Erythroblast (primary cell): ENCODE results near the gene LIN52.

Experiments used
- DNase-seq, 2 experiments: peaks; one replicate each; lab custom pipeline; 2025; lab: John Stamatoyannopoulos, UW
- GATA1 ChIP-seq: IDR thresholded peaks from 2 replicates; pipeline ENCODE4 v1.6.1; 2011; ENCODE audit warnings: low read depth, mild to moderate bottlenecking, control low read depth, low read length, moderate library complexity
- POLR2A ChIP-seq: IDR thresholded peaks from 2 replicates; pipeline ENCODE4 v1.6.1; 2011; ENCODE audit warnings: mild to moderate bottlenecking, low read length

The LIN52 gene

GRCh38 chr14:74213907-74214803, 129.4 kb downstream of the LIN52 start:
- no peak for TF ChIP-seq GATA1
- TF ChIP-seq POLR2A = no peak
- no peak for DNase-seq

- DNase-seq = no peak
- TF ChIP-seq POLR2A (no peak), GATA1 (no peak)
Measured at GRCh38 chr14:74216671-74217070, 131.9 kb downstream of the LIN52 start.

- TF ChIP-seq POLR2A (no peak), GATA1 (no peak)
- DNase-seq = peak; percentile 69 to 79
Measured at GRCh38 chr14:74217672-74218448, 133.1 kb downstream of the LIN52 start.

GRCh38 chr14:74218462-74218861, 133.7 kb downstream of the LIN52 start:
- no peak for TF ChIP-seq POLR2A
- no peak for TF ChIP-seq GATA1
- DNase-seq = no peak

- no peak for TF ChIP-seq GATA1
- TF ChIP-seq POLR2A = no peak
- DNase-seq = no peak
Measured at GRCh38 chr14:74219277-74220205, 134.8 kb downstream of the LIN52 start.

GRCh38 chr14:74220991-74221390, 136.2 kb downstream of the LIN52 start:
- TF ChIP-seq GATA1 (no peak), POLR2A (no peak)
- no peak for DNase-seq

GRCh38 chr14:74221741-74222140, 137.0 kb downstream of the LIN52 start:
- DNase-seq = no peak
- TF ChIP-seq POLR2A (no peak), GATA1 (no peak)

GRCh38 chr14:74223016-74223415, 138.3 kb downstream of the LIN52 start:
- no peak for DNase-seq
- TF ChIP-seq GATA1 (no peak), POLR2A (no peak)

GRCh38 chr14:74231784-74232183, 147.0 kb downstream of the LIN52 start:
- no peak for DNase-seq
- TF ChIP-seq POLR2A (no peak), GATA1 (no peak)

GRCh38 chr14:74235017-74235416, 150.3 kb downstream of the LIN52 start:
- no peak for TF ChIP-seq GATA1
- no peak for TF ChIP-seq POLR2A
- DNase-seq = no peak

GRCh38 chr14:74237441-74237840, 152.7 kb downstream of the LIN52 start:
- no peak for TF ChIP-seq POLR2A
- no peak for TF ChIP-seq GATA1
- peak in 1 of 2 experiments; percentile 23 for DNase-seq

GRCh38 chr14:74238974-74239847, 154.5 kb downstream of the LIN52 start, which contains the start of gene VSX2:
VSX2 (plus strand) TSS chr14:74239449; CDS start chr14:74239562, 113 bp downstream.
- DNase-seq = no peak
- TF ChIP-seq GATA1 (no peak), POLR2A (no peak)
